Upper lobe of left lung (tissue), 4 donors: ENCODE data around the gene PRICKLE2.

Experiments used
- POLR2AphosphoS5 ChIP-seq, 2 donors: sonication (generic); formaldehyde crosslinking; IDR thresholded peaks; one replicate each; pipeline ENCODE4 v1.5.1; 2017; ENCODE audit warnings: antibody characterized with exemption in 2 of 2
- TF ChIP-seq, protein P1 (sequence below), 6 experiments: fragments of 450-650 bp in 4 of 6; fragments of 200-600 bp in 2 of 6; sonication (generic) in 2 of 6; IDR thresholded peaks; one replicate each; pipeline ENCODE4 v1.5.1; 2016 to 2019; ENCODE audit warnings: antibody characterized with exemption in 6 of 6

DNA sequence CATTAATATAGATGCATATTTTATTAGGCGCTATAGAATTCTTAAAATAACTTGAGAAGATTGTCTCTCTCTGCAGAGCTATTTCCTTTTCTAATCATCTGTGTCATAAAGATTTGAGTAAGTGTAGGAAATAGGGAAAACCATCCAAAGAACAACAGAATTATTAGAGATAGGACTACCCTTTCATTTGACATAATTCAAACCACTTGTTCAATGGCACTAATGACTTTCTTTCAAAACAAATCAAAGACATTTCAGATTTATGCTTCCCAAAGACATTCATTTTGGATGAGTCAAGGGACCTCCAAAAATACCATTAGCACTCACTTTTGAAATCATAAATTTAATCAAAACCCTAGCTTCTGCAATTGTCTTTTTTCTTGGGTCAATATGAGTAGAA is 29.5 kb downstream of the PRICKLE2 start:
- TF ChIP-seq, protein P1, sequence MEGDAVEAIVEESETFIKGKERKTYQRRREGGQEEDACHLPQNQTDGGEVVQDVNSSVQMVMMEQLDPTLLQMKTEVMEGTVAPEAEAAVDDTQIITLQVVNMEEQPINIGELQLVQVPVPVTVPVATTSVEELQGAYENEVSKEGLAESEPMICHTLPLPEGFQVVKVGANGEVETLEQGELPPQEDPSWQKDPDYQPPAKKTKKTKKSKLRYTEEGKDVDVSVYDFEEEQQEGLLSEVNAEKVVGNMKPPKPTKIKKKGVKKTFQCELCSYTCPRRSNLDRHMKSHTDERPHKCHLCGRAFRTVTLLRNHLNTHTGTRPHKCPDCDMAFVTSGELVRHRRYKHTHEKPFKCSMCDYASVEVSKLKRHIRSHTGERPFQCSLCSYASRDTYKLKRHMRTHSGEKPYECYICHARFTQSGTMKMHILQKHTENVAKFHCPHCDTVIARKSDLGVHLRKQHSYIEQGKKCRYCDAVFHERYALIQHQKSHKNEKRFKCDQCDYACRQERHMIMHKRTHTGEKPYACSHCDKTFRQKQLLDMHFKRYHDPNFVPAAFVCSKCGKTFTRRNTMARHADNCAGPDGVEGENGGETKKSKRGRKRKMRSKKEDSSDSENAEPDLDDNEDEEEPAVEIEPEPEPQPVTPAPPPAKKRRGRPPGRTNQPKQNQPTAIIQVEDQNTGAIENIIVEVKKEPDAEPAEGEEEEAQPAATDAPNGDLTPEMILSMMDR (IDR thresholded peaks at IDR 0.05) = no peak
- no peak for TF ChIP-seq POLR2AphosphoS5 (IDR thresholded peaks at IDR 0.05)
